K562 (cell line): ENCODE results near the gene KMT2D. TPM values are rescaled to one million over a fixed set of nuclear protein-coding genes. Genes with fewer than 3 reads are reported as not detected.
A peak's percentile ranks its signal among the peaks of the same experiment; 100 is the strongest.

Source experiments
- ARNT ChIP-seq, 2 experiments: fragments of 450-650 bp; IDR thresholded peaks; 2 replicates each; pipeline ENCODE4 v1.6.1; 2016; ENCODE audit warnings: mild to moderate bottlenecking in 1 of 2
- GTF2F1 ChIP-seq: IDR thresholded peaks from 2 replicates; pipeline ENCODE4 v1.6.1; 2011; ENCODE audit warnings: low read depth, low read length, improper control_type of control experiment
- JUN ChIP-seq, 2 experiments: sonication (generic) in 1 of 2; formaldehyde crosslinking in 1 of 2; IDR thresholded peaks; 2 replicates each; pipeline versions ENCODE4 v1.6.1 to v1.8.0; 2012 to 2022; ENCODE audit warnings: borderline replicate concordance in 2 of 2, mild to moderate bottlenecking in 2 of 2, improper control_type of control experiment in 1 of 2, low read depth in 1 of 2, low read length in 1 of 2, missing genetic modification reagents in 1 of 2
- KAT7 ChIP-seq: sonication (generic); formaldehyde crosslinking; IDR thresholded peaks from 2 replicates; pipeline ENCODE4 v1.8.0; 2022; ENCODE audit warnings: missing genetic modification reagents, mild to moderate bottlenecking, borderline replicate concordance
- NR2C1 ChIP-seq, 2 experiments: fragments of 450-650 bp; IDR thresholded peaks; 2 replicates each; pipeline ENCODE4 v1.6.1; 2017; ENCODE audit warnings: mild to moderate bottlenecking in 2 of 2, antibody characterized with exemption in 1 of 2, inconsistent platforms in 1 of 2, missing compliant biosample characterization in 1 of 2, missing genetic modification characterization in 1 of 2
- PTBP1 ChIP-seq: fragments of 200-400 bp; formaldehyde crosslinking; IDR thresholded peaks from 2 replicates; pipeline ENCODE4 v1.6.1; 2017; ENCODE audit warnings: low read depth, low read length
- SREBF1 ChIP-seq: fragments of 150-350 bp; IDR thresholded peaks from 2 replicates; pipeline ENCODE4 v1.6.1; 2014; ENCODE audit warnings: antibody characterized with exemption, low read depth, low read length, borderline replicate concordance
- SRSF1 ChIP-seq: fragments of 200-400 bp; formaldehyde crosslinking; IDR thresholded peaks from 2 replicates; pipeline ENCODE4 v1.6.1; 2017; ENCODE audit warnings: mild to moderate bottlenecking, low read depth, low read length, moderate library complexity
- TAF7 ChIP-seq: fragments of 450-650 bp; IDR thresholded peaks from 2 replicates; pipeline ENCODE4 v1.6.1; 2016; ENCODE audit warnings: missing genetic modification characterization, missing compliant biosample characterization
- THRAP3 ChIP-seq: fragments of 450-650 bp; IDR thresholded peaks from 2 replicates; pipeline ENCODE4 v1.6.1; 2016; ENCODE audit warnings: mild to moderate bottlenecking, inconsistent platforms, borderline replicate concordance
- XRCC5 ChIP-seq: fragments of 200-400 bp; formaldehyde crosslinking; IDR thresholded peaks from 2 replicates; pipeline ENCODE4 v1.6.1; 2017; ENCODE audit warnings: low read depth, mild to moderate bottlenecking, low read length
- ZNF324 ChIP-seq: fragments of 250-450 bp; sonication (Bioruptor Pico); IDR thresholded peaks from 2 replicates; pipeline ENCODE4 v1.4.0; 2020; ENCODE audit warnings: mild to moderate bottlenecking
- ZSCAN29 ChIP-seq: fragments of 450-650 bp; IDR thresholded peaks from 2 replicates; pipeline ENCODE4 v1.6.1; 2017
- ZZZ3 ChIP-seq: fragments of 450-650 bp; IDR thresholded peaks from 2 replicates; pipeline ENCODE4 v1.6.1; 2016; ENCODE audit warnings: antibody characterized with exemption, mild to moderate bottlenecking, moderate library complexity
- polyA plus RNA-seq, 8 experiments: library from polyadenylated mRNA; depleted of rRNA in 4 of 8; stranded (reverse) in 5 of 8; unstranded in 3 of 8; fragments of >200 nt; fragmentation: Nextera tagmentation in 2 of 8; fragmentation: Illumina TruSeq in 1 of 8; extraction: Ambion mirVana in 2 of 8; extraction: Trizol in 1 of 8; gene quantifications; 2 replicates each; pipeline versions ENCODE4 v1.2.1 to v1.2.3, GENCODE V29; 2011 to 2014; ENCODE audit warnings: inconsistent platforms in 1 of 8, missing spikeins in 1 of 8
- total RNA-seq, 7 experiments: library from RNA; depleted of rRNA in 6 of 7; stranded (reverse); fragments of >200 nt in 6 of 7; fragmentation: Illumina TruSeq in 2 of 7; extraction: Trizol in 2 of 7; gene quantifications; 2 replicates each; pipeline versions ENCODE4 v1.2.1 to v1.2.3, GENCODE V29; 2011 to 2021; ENCODE audit warnings: low replicate concordance in 1 of 7
- TF ChIP-seq, protein P1 (sequence below): sonication (generic); formaldehyde crosslinking; IDR thresholded peaks from 2 replicates; pipeline ENCODE4 v1.8.0; 2023; ENCODE audit warnings: missing genetic modification reagents, mild to moderate bottlenecking, borderline replicate concordance
- TF ChIP-seq, protein P2 (sequence below): fragments of 250-450 bp; sonication (Bioruptor Pico); IDR thresholded peaks from 2 replicates; pipeline ENCODE4 v1.5.0; 2021
- TF ChIP-seq, protein P3 (sequence below): fragments of 250-450 bp; sonication (Bioruptor Pico); IDR thresholded peaks from 2 replicates; pipeline ENCODE4 v1.4.0; 2020; ENCODE audit warnings: borderline replicate concordance

KMT2D gene
- total and polyA plus RNA-seq, 9 of the 15 experiments (the other 6 are each of a cell fraction or from before 2014, with no cell fraction given) = 0.22 to 93.7 (median 13.7) TPM

DNA sequence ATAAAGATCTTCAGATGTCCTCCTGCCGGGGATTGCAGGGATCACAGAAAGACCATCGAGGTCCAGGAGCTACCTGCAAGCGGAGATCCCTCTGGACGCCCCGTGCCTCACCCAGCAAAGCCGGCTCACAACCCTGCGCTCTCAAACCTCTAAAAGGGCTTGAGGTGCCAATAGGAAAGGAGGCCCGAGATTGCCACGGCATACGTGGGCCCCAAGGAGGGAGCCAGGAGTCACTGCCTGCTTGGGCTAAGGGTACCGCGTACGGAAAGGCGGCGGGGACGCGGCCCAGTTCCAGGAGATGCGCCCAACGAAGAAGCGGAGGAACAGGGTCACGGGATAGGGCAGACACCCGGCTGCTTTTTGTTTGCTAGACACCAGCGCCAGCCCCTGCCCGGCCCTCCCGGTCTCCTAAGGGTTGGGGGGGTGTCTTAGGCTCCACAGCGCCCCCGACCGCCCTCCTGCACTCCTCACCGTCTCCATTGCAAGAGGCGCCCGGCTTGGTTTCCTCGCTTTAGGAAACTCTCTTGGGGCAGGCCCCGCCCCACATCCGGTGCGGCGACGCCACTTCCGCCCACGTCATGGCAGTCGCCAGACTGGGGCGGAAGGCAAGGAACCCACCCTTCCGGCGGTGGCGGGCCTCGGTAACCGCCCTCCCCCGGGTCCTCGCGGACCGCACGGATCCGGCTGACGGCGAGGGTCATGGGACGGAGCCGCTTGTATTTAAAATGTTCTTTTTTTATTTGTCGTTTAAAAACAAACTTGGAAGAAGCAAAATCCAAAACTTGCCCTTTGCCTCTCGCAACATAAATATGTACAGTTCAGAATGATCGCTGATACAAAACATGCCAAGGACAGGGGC is 42.1 kb downstream of the KMT2D start, which contains the start of gene PRKAG1 (continued):
- TF ChIP-seq, protein P1, sequence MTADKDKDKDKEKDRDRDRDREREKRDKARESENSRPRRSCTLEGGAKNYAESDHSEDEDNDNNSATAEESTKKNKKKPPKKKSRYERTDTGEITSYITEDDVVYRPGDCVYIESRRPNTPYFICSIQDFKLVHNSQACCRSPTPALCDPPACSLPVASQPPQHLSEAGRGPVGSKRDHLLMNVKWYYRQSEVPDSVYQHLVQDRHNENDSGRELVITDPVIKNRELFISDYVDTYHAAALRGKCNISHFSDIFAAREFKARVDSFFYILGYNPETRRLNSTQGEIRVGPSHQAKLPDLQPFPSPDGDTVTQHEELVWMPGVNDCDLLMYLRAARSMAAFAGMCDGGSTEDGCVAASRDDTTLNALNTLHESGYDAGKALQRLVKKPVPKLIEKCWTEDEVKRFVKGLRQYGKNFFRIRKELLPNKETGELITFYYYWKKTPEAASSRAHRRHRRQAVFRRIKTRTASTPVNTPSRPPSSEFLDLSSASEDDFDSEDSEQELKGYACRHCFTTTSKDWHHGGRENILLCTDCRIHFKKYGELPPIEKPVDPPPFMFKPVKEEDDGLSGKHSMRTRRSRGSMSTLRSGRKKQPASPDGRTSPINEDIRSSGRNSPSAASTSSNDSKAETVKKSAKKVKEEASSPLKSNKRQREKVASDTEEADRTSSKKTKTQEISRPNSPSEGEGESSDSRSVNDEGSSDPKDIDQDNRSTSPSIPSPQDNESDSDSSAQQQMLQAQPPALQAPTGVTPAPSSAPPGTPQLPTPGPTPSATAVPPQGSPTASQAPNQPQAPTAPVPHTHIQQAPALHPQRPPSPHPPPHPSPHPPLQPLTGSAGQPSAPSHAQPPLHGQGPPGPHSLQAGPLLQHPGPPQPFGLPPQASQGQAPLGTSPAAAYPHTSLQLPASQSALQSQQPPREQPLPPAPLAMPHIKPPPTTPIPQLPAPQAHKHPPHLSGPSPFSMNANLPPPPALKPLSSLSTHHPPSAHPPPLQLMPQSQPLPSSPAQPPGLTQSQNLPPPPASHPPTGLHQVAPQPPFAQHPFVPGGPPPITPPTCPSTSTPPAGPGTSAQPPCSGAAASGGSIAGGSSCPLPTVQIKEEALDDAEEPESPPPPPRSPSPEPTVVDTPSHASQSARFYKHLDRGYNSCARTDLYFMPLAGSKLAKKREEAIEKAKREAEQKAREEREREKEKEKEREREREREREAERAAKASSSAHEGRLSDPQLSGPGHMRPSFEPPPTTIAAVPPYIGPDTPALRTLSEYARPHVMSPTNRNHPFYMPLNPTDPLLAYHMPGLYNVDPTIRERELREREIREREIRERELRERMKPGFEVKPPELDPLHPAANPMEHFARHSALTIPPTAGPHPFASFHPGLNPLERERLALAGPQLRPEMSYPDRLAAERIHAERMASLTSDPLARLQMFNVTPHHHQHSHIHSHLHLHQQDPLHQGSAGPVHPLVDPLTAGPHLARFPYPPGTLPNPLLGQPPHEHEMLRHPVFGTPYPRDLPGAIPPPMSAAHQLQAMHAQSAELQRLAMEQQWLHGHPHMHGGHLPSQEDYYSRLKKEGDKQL (CRISPR knock-in tag) = no peak
- TF ChIP-seq TAF7 (tag) (no peak; the same call in none of the 2 replicates), XRCC5 (peak; percentile 27; the same call in 1 of the 2 replicates), PTBP1 (0 out of 2 replicates have a peak, but pooled peaks have one; percentile 18), SREBF1 (no peak), GTF2F1 (peak; percentile 91; the same call in 1 of the 2 replicates), NR2C1 (IDR thresholded peaks at IDR 0.05) (peak; percentile 1; the same call in 1 of the 2 replicates), NR2C1 (tag; IDR thresholded peaks at IDR 0.05) (peak; percentile 51), KAT7 (CRISPR knock-in tag) (no peak; the same call in 1 of the 2 replicates), THRAP3 (no peak), ZNF324 (CRISPR knock-in tag) (no peak), ZZZ3 (no peak), ZSCAN29 (no peak), SRSF1 (0 out of 2 replicates have a peak, but pooled peaks have one; percentile 88), ARNT (IDR thresholded peaks at IDR 0.05) (no peak), JUN (IDR thresholded peaks at IDR 0.05; ENCODE audit: borderline replicate concordance, low read depth, low read length) (peak; percentile 43; the same call in 1 of the 2 replicates), JUN (CRISPR knock-in tag; IDR thresholded peaks at IDR 0.05; ENCODE audit: borderline replicate concordance) (peak; percentile 62; the same call in 1 of the 2 replicates)
- TF ChIP-seq, protein P2, sequence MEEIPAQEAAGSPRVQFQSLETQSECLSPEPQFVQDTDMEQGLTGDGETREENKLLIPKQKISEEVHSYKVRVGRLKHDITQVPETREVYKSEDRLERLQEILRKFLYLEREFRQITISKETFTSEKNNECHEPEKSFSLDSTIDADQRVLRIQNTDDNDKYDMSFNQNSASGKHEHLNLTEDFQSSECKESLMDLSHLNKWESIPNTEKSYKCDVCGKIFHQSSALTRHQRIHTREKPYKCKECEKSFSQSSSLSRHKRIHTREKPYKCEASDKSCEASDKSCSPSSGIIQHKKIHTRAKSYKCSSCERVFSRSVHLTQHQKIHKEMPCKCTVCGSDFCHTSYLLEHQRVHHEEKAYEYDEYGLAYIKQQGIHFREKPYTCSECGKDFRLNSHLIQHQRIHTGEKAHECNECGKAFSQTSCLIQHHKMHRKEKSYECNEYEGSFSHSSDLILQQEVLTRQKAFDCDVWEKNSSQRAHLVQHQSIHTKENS = no peak
- TF ChIP-seq, protein P3, sequence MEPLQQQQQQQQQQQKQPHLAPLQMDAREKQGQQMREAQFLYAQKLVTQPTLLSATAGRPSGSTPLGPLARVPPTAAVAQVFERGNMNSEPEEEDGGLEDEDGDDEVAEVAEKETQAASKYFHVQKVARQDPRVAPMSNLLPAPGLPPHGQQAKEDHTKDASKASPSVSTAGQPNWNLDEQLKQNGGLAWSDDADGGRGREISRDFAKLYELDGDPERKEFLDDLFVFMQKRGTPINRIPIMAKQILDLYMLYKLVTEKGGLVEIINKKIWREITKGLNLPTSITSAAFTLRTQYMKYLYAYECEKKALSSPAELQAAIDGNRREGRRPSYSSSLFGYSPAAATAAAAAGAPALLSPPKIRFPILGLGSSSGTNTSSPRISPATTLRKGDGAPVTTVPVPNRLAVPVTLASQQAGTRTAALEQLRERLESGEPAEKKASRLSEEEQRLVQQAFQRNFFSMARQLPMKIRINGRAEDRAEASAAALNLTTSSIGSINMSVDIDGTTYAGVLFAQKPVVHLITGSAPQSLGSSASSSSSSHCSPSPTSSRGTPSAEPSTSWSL = no peak
